ENCODE measurements around the gene ARHGAP24.

GRCh38 chr4:86050496-86050895, 575.5 kb downstream of the ARHGAP24 start:
- TF ChIP-seq NFIC (IDR thresholded peaks at IDR 0.05) (no peak), EP300 (IDR thresholded peaks at IDR 0.05; ENCODE audit: borderline replicate concordance) (no peak), CEBPB (IDR thresholded peaks at IDR 0.05) (no peak), TEAD4 (IDR thresholded peaks at IDR 0.05) (no peak), MAX (IDR thresholded peaks at IDR 0.05) (no peak), TCF12 (IDR thresholded peaks at IDR 0.05; ENCODE audit: low read depth) (no peak), CREB1 (IDR thresholded peaks at IDR 0.05; ENCODE audit: low read depth) (no peak), TAF1 (IDR thresholded peaks at IDR 0.05; ENCODE audit: low read depth) (no peak), RAD21 (IDR thresholded peaks at IDR 0.05; ENCODE audit: low read depth) (no peak), YY1 (IDR thresholded peaks at IDR 0.05; ENCODE audit: low read depth) (no peak), EGR1 (IDR thresholded peaks at IDR 0.05) (no peak)
- TF ChIP-seq, protein P1, sequence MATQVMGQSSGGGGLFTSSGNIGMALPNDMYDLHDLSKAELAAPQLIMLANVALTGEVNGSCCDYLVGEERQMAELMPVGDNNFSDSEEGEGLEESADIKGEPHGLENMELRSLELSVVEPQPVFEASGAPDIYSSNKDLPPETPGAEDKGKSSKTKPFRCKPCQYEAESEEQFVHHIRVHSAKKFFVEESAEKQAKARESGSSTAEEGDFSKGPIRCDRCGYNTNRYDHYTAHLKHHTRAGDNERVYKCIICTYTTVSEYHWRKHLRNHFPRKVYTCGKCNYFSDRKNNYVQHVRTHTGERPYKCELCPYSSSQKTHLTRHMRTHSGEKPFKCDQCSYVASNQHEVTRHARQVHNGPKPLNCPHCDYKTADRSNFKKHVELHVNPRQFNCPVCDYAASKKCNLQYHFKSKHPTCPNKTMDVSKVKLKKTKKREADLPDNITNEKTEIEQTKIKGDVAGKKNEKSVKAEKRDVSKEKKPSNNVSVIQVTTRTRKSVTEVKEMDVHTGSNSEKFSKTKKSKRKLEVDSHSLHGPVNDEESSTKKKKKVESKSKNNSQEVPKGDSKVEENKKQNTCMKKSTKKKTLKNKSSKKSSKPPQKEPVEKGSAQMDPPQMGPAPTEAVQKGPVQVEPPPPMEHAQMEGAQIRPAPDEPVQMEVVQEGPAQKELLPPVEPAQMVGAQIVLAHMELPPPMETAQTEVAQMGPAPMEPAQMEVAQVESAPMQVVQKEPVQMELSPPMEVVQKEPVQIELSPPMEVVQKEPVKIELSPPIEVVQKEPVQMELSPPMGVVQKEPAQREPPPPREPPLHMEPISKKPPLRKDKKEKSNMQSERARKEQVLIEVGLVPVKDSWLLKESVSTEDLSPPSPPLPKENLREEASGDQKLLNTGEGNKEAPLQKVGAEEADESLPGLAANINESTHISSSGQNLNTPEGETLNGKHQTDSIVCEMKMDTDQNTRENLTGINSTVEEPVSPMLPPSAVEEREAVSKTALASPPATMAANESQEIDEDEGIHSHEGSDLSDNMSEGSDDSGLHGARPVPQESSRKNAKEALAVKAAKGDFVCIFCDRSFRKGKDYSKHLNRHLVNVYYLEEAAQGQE (IDR thresholded peaks at IDR 0.05; ENCODE audit: low read depth), result no peak
